ENCODE measurements around the gene NR1H3.

NR1H3 gene

DNA sequence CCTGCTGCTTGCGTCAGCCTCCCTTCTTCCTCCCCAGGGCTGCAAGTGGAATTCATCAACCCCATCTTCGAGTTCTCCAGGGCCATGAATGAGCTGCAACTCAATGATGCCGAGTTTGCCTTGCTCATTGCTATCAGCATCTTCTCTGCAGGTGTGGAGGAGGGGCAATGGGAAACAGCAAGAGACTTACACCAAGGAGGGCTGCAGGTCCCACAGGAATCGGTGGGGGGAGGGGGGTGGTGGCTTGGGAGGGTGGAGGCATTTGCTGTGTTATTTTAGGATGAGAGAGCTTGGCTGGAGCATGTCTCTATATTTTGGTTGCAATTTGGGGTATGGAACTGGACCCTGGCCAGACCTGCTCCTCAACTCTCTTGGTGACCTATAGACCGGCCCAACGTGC, 10.1 kb downstream of the NR1H3 start:
- Histone ChIP-seq H3K4me3 (ENCODE audit: severe bottlenecking) (no peak overlapping the region), H3K27ac (ENCODE audit: poor library complexity, severe bottlenecking) (peak overlapping the region; percentile 73), H3K36me3 (ENCODE audit: low read depth) (no peaks in the 10 kb centered on the region), H3K4me1 (ENCODE audit: insufficient read depth, poor library complexity, severe bottlenecking) (peaks cover 17% of the 10 kb centered on the region), H3K27me3 (ENCODE audit: insufficient read depth, poor library complexity, severe bottlenecking) (no peaks in the 10 kb centered on the region), H3K9me3 (ENCODE audit: severe bottlenecking) (no peaks in the 10 kb centered on the region)
- ATAC-seq (ENCODE audit: low read depth): no peak
- DNase-seq (ENCODE audit: low spot score): no peak
- TF ChIP-seq, protein P1, sequence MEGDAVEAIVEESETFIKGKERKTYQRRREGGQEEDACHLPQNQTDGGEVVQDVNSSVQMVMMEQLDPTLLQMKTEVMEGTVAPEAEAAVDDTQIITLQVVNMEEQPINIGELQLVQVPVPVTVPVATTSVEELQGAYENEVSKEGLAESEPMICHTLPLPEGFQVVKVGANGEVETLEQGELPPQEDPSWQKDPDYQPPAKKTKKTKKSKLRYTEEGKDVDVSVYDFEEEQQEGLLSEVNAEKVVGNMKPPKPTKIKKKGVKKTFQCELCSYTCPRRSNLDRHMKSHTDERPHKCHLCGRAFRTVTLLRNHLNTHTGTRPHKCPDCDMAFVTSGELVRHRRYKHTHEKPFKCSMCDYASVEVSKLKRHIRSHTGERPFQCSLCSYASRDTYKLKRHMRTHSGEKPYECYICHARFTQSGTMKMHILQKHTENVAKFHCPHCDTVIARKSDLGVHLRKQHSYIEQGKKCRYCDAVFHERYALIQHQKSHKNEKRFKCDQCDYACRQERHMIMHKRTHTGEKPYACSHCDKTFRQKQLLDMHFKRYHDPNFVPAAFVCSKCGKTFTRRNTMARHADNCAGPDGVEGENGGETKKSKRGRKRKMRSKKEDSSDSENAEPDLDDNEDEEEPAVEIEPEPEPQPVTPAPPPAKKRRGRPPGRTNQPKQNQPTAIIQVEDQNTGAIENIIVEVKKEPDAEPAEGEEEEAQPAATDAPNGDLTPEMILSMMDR (IDR thresholded peaks at IDR 0.05; ENCODE audit: poor library complexity, severe bottlenecking): no peak

DNA sequence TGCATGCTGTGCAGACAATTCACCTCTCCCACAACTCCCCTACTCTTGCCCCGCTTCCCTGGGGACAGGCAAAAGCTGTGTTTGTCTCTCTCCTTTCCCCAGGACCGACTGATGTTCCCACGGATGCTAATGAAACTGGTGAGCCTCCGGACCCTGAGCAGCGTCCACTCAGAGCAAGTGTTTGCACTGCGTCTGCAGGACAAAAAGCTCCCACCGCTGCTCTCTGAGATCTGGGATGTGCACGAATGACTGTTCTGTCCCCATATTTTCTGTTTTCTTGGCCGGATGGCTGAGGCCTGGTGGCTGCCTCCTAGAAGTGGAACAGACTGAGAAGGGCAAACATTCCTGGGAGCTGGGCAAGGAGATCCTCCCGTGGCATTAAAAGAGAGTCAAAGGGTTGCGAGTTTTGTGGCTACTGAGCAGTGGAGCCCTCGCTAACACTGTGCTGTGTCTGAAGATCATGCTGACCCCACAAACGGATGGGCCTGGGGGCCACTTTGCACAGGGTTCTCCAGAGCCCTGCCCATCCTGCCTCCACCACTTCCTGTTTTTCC, 10.7 kb downstream of the NR1H3 start:
- H3K27me3 ChIP-seq (ENCODE audit: insufficient read depth, poor library complexity, severe bottlenecking): no peaks in the 10 kb centered on the region
- no peak for ATAC-seq (ENCODE audit: low read depth)
- no peak for DNase-seq (ENCODE audit: low spot score)
- H3K9me3 ChIP-seq (ENCODE audit: severe bottlenecking): no peaks in the 10 kb centered on the region
- H3K27ac ChIP-seq (ENCODE audit: poor library complexity, severe bottlenecking): peak overlapping the region; percentile 73
- no peak overlapping the region for H3K4me3 ChIP-seq (ENCODE audit: severe bottlenecking)
- peaks cover 17% of the 10 kb centered on the region for H3K4me1 ChIP-seq (ENCODE audit: insufficient read depth, poor library complexity, severe bottlenecking)
- TF ChIP-seq, protein P1 (IDR thresholded peaks at IDR 0.05; ENCODE audit: poor library complexity, severe bottlenecking): no peak
- H3K36me3 ChIP-seq (ENCODE audit: low read depth): no peaks in the 10 kb centered on the region

DNA sequence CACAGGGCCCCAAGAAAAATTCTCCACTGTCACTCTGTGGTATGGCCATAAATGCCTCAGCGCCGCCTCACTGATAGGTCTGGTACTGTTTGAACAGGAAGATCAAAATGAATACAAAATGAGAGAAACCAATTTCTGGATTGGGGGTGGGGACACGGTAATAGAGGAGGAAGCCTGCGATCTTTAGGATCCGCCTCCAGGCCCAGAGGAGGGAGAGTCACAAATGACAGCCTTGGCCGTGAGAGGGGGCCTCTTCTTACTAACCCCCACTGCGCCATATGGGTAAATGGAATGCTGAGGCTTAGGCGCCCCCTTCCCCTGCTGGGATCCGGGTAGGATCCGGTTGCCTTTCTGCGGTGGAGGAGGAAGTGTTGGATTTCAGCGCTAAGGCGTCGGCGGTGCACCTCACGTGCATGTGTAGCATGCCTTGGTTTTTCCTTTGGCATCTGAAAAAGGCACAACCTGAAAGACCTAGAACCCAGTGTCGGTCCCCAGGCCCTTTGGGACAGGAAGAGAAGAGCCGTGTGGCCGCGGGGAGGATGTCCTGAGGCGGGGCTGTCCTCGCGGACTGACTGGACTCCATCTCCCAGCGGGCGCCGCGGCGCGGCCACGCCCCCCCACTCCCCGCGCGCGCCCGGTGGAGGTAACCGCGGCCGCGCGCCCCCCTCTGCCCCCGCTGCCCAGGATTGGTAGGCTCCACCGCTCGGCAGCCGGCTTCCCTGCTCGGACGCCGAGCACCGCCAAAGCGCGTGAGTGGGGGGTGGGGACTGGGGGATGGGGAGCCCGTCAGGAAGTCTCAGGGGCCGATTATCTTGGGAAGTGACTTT, 11.4 kb downstream of the NR1H3 start:
- Histone ChIP-seq H3K36me3 (ENCODE audit: low read depth) (no peaks in the 10 kb centered on the region; the same call in 1 of the 2 replicates), H3K27me3 (ENCODE audit: insufficient read depth, poor library complexity, severe bottlenecking) (no peaks in the 10 kb centered on the region), H3K27ac (ENCODE audit: poor library complexity, severe bottlenecking) (peak overlapping the region; percentile 73), H3K4me3 (ENCODE audit: severe bottlenecking) (peak overlapping the region; percentile 74), H3K9me3 (ENCODE audit: severe bottlenecking) (no peaks in the 10 kb centered on the region), H3K4me1 (ENCODE audit: insufficient read depth, poor library complexity, severe bottlenecking) (peaks cover 17% of the 10 kb centered on the region)
- peak; percentile 65 for ATAC-seq (ENCODE audit: low read depth)
- TF ChIP-seq, protein P1 (IDR thresholded peaks at IDR 0.05; ENCODE audit: poor library complexity, severe bottlenecking): no peak
- peak; percentile 88 for DNase-seq (ENCODE audit: low spot score)

- DNase-seq (ENCODE audit: low spot score): no peak
- peak; percentile 81 for ATAC-seq (ENCODE audit: low read depth)
- Histone ChIP-seq H3K36me3 (ENCODE audit: low read depth) (peaks cover under 1% of the 10 kb centered on the region), H3K4me1 (ENCODE audit: insufficient read depth, poor library complexity, severe bottlenecking) (peaks cover 16% of the 10 kb centered on the region), H3K27ac (ENCODE audit: poor library complexity, severe bottlenecking) (peak within 1 kb of the TSS; percentile 73), H3K9me3 (ENCODE audit: severe bottlenecking) (no peaks in the 10 kb centered on the region), H3K4me3 (ENCODE audit: severe bottlenecking) (peak within 1 kb of the TSS; percentile 74), H3K27me3 (ENCODE audit: insufficient read depth, poor library complexity, severe bottlenecking) (no peaks in the 10 kb centered on the region)
- TF ChIP-seq, protein P1 (IDR thresholded peaks at IDR 0.05; ENCODE audit: poor library complexity, severe bottlenecking): no peak
Measured at GRCh38 chr11:47269829-47270305, 12.1 kb downstream of the NR1H3 start, which contains the start of gene MADD. Gene MADD, plus strand, starts transcription at chr11:47270133.
